KMS-11 (cell line): Measurements from ENCODE around the gene PDHB.

Source experiments
- H2AFZ ChIP-seq: fragments of 200-600 bp; sonication (generic); 2 replicates; pipeline ENCODE4 v1.6.1; 2016; ENCODE audit warnings: antibody characterized with exemption, mixed run types, low read depth
- H3K27ac ChIP-seq: fragments of 200-600 bp; sonication (generic); 2 replicates; pipeline ENCODE4 v1.6.1; 2016; ENCODE audit warnings: mild to moderate bottlenecking, mixed run types
- H3K27me3 ChIP-seq: fragments of 200-600 bp; sonication (generic); 2 replicates; pipeline ENCODE4 v1.6.1; 2017; ENCODE audit warnings: mild to moderate bottlenecking, low read depth, mixed run types, moderate library complexity; ENCODE audit not compliant: insufficient read depth
- H3K36me3 ChIP-seq: fragments of 200-600 bp; sonication (generic); 2 replicates; pipeline ENCODE4 v1.6.1; 2017; ENCODE audit warnings: mild to moderate bottlenecking, mixed run types; ENCODE audit not compliant: insufficient read depth
- H3K4me1 ChIP-seq: fragments of 200-600 bp; sonication (generic); 2 replicates; pipeline ENCODE4 v1.6.1; 2016; ENCODE audit warnings: mild to moderate bottlenecking, low read depth, mixed run types; ENCODE audit not compliant: poor library complexity, severe bottlenecking
- H3K4me2 ChIP-seq: fragments of 200-600 bp; sonication (generic); 2 replicates; pipeline ENCODE4 v1.7.0; 2016; ENCODE audit warnings: mild to moderate bottlenecking, mixed run types
- H3K4me3 ChIP-seq: fragments of 200-600 bp; sonication (generic); IDR thresholded peaks from 2 replicates; pipeline ENCODE4 v1.6.1; 2017; ENCODE audit warnings: low read depth, low read length, mixed read lengths; ENCODE audit not compliant: insufficient read depth
- H3K79me2 ChIP-seq: fragments of 200-600 bp; sonication (generic); 2 replicates; pipeline ENCODE4 v1.6.1; 2016; ENCODE audit warnings: low read depth, mixed run types; ENCODE audit not compliant: insufficient read depth
- H3K9ac ChIP-seq: fragments of 200-600 bp; sonication (generic); 2 replicates; pipeline ENCODE4 v1.6.1; 2016; ENCODE audit warnings: mild to moderate bottlenecking, mixed run types
- H4K20me1 ChIP-seq: fragments of 200-600 bp; sonication (generic); 2 replicates; pipeline ENCODE4 v1.6.1; 2016; ENCODE audit warnings: mild to moderate bottlenecking, mixed run types; ENCODE audit not compliant: insufficient read depth
- TF ChIP-seq, protein P1 (sequence below): fragments of 200-600 bp; sonication (generic); conservative IDR thresholded peaks from 2 replicates; pipeline ENCODE4 v1.6.1; 2017; ENCODE audit warnings: low read depth, mild to moderate bottlenecking, antibody characterized with exemption, low read length, moderate library complexity, mixed read lengths

The PDHB gene

DNA sequence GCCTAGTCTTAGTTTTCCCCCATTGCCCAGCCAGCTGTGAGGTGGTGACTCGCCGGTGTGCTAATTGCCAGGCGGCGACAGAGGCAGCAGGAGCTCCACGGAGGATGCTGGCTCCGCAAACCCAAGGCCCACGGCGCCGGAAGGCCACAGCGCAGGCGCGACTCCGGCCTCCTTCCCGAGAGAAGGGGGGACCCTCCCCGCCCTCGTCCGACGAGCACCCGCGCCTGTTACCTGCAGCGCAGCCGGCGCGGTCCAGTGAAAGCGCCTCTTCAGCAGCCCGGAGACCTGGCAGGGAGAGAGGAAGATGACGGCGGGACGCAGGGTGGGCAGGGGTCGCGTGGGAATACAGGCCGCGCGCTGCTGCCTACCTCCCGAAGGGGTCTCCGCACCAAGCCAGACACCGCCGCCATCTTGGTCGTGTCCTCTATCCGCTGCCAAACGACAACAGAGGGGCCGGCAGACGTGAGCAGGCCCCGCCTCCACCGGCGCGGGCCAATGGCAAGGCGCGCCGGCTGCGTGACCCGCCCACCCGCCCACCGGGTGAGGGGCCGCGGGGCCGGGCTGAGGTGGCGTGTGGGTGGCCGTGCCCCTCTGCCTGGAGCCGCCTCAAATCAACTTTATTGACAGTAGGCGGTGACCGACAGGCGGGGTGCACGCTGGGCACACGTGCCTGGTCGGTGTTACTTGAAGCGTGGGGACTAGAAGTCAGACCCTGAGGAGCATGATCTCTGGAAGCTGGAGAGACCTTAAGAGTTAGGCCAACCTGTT, at the start of gene PDHB:
TSS of gene PDHB (minus strand) at position 433 of the 768 bp plus-strand sequence. CDS start at position 410, 23 bp downstream.
- TF ChIP-seq, protein P1, sequence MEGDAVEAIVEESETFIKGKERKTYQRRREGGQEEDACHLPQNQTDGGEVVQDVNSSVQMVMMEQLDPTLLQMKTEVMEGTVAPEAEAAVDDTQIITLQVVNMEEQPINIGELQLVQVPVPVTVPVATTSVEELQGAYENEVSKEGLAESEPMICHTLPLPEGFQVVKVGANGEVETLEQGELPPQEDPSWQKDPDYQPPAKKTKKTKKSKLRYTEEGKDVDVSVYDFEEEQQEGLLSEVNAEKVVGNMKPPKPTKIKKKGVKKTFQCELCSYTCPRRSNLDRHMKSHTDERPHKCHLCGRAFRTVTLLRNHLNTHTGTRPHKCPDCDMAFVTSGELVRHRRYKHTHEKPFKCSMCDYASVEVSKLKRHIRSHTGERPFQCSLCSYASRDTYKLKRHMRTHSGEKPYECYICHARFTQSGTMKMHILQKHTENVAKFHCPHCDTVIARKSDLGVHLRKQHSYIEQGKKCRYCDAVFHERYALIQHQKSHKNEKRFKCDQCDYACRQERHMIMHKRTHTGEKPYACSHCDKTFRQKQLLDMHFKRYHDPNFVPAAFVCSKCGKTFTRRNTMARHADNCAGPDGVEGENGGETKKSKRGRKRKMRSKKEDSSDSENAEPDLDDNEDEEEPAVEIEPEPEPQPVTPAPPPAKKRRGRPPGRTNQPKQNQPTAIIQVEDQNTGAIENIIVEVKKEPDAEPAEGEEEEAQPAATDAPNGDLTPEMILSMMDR, result no peak
- no peaks in the 10 kb centered on the region for H4K20me1 ChIP-seq
- H3K4me3 ChIP-seq, result no peak within 1 kb of the TSS
- 0 out of 2 replicates have a peak, but pooled peaks cover 2% of the 10 kb centered on the region for H3K36me3 ChIP-seq
- H3K9ac ChIP-seq, result peak within 1 kb of the TSS; percentile 66; the same call in 1 of the 2 replicates
- H2AFZ ChIP-seq, result peak within 1 kb of the TSS; percentile 71
- H3K27me3 ChIP-seq, result no peaks in the 10 kb centered on the region
- H3K79me2 ChIP-seq, result peaks cover 18% of the 10 kb centered on the region
- peaks cover 48% of the 10 kb centered on the region for H3K4me1 ChIP-seq
- peak within 1 kb of the TSS; percentile 91 for H3K4me2 ChIP-seq
- peak within 1 kb of the TSS; percentile 47; the same call in 1 of the 2 replicates for H3K27ac ChIP-seq

DNA sequence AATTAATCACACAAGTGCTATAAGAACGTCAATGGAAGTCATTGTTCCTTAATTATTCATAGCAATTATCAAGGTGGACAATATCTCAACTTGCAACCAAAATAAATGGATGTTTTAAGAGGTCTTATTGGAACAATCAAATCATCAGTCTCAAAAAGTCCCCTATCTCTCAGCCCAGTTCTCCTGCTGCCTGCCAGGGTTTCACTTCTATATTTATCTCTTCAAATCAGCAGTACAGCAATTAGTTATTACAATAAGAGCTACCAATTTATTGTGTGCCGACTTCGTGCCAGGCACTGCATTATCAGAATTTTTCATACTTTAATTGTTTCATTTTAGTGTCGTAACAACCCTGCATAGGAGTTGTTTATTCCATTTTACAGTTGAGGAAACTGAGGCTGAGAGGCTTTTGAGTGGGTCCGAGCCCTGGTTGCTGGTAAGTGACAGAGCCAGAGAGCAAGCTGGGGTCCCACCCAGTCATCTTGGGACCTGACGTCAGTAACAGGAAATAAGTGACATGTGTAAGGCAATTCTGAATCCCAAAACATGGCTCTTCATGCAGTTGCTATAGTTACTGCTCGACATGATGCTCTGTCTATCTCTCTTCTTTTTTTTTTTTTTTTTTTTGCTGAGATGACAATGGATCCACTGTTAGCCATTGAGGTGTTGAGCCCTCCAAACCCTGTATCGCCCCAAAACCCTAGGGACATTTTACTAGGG, 49.4 kb upstream of the PDHB start:
- H3K27me3 ChIP-seq, result no peaks in the 10 kb centered on the region
- H3K4me1 ChIP-seq, result peaks cover 18% of the 10 kb centered on the region
- no peaks in the 10 kb centered on the region for H3K36me3 ChIP-seq
- H3K4me2 ChIP-seq, result peak overlapping the region; percentile 51
- no peaks in the 10 kb centered on the region for H4K20me1 ChIP-seq
- TF ChIP-seq, protein P1, result no peak
- H3K9ac ChIP-seq, result no peak overlapping the region
- no peaks in the 10 kb centered on the region for H3K79me2 ChIP-seq
- H2AFZ ChIP-seq, result no peak overlapping the region
- H3K27ac ChIP-seq, result no peak overlapping the region
- H3K4me3 ChIP-seq, result no peak overlapping the region

DNA sequence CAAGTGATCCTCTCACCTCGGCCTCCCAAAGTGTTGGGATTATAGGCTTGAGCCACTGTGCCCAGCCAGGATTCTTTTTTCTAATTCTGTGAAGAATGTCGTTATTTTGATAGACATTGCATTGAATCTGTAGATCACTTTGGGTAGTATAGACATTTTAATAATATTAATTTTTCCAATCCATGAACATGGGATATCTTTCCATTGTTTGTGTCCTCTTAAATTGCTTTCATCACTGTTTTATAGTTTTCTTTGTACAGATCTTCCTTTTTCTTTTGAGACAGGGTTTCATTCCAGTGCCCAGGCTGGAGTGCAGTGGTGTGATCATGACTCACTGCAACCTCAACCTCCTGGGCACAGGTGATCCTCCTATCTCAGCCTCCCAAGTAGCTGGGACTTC, 46.7 kb upstream of the PDHB start:
- no peak overlapping the region for H2AFZ ChIP-seq
- H3K4me3 ChIP-seq, result no peak overlapping the region
- no peak overlapping the region for H3K27ac ChIP-seq
- H3K4me1 ChIP-seq, result peaks cover 20% of the 10 kb centered on the region
- TF ChIP-seq, protein P1, result no peak
- no peaks in the 10 kb centered on the region for H3K27me3 ChIP-seq
- H3K4me2 ChIP-seq, result no peak overlapping the region
- no peak overlapping the region for H3K9ac ChIP-seq
- H3K36me3 ChIP-seq, result no peaks in the 10 kb centered on the region
- no peaks in the 10 kb centered on the region for H4K20me1 ChIP-seq
- H3K79me2 ChIP-seq, result no peaks in the 10 kb centered on the region

DNA sequence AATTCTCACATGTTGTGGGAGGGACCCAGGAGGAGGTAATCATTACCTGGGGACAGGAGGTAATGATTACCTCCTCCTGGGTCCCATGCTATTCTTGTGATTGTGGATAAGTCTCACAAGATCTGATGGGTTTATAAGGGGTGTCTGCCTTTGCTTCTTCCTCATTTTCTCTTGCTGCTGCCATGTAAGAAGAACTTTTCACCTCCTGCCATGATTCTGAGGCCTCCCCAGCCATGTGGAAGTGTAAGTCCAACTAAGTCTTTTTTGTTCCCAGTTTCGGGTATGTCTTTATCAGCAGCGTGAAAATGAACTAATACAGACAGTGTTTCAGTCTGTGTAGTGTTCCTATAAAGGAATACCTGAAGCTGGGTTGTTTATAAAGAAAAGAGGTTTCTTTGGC, 45.1 kb upstream of the PDHB start:
- TF ChIP-seq, protein P1, result no peak
- no peak overlapping the region for H3K4me2 ChIP-seq
- H3K27me3 ChIP-seq, result no peaks in the 10 kb centered on the region
- H3K36me3 ChIP-seq, result no peaks in the 10 kb centered on the region
- H3K79me2 ChIP-seq, result no peaks in the 10 kb centered on the region
- no peak overlapping the region for H3K27ac ChIP-seq
- H4K20me1 ChIP-seq, result no peaks in the 10 kb centered on the region
- no peak overlapping the region for H3K4me3 ChIP-seq
- H3K9ac ChIP-seq, result no peak overlapping the region
- H3K4me1 ChIP-seq, result peaks cover 28% of the 10 kb centered on the region
- no peak overlapping the region for H2AFZ ChIP-seq
